Peyer's patch (tissue), 4 donors: ENCODE data around the gene FBXW5.

Source experiments
- POLR2A ChIP-seq, 2 donors: fragments of 450-650 bp; IDR thresholded peaks; one replicate each; pipeline ENCODE4 v1.5.1; 2017; ENCODE audit warnings: antibody characterized with exemption in 2 of 2, mild to moderate bottlenecking in 2 of 2, moderate library complexity in 2 of 2
- TF ChIP-seq, protein P1 (sequence below), 6 experiments: fragments of 450-650 bp in 4 of 6; fragments of 200-600 bp in 2 of 6; sonication (generic) in 1 of 6; IDR thresholded peaks; one replicate each; pipeline ENCODE4 v1.5.1; 2017 to 2019; ENCODE audit warnings: antibody characterized with exemption in 6 of 6, mild to moderate bottlenecking in 3 of 6, moderate library complexity in 1 of 6

- TF ChIP-seq, protein P1, sequence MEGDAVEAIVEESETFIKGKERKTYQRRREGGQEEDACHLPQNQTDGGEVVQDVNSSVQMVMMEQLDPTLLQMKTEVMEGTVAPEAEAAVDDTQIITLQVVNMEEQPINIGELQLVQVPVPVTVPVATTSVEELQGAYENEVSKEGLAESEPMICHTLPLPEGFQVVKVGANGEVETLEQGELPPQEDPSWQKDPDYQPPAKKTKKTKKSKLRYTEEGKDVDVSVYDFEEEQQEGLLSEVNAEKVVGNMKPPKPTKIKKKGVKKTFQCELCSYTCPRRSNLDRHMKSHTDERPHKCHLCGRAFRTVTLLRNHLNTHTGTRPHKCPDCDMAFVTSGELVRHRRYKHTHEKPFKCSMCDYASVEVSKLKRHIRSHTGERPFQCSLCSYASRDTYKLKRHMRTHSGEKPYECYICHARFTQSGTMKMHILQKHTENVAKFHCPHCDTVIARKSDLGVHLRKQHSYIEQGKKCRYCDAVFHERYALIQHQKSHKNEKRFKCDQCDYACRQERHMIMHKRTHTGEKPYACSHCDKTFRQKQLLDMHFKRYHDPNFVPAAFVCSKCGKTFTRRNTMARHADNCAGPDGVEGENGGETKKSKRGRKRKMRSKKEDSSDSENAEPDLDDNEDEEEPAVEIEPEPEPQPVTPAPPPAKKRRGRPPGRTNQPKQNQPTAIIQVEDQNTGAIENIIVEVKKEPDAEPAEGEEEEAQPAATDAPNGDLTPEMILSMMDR (IDR thresholded peaks at IDR 0.05) = no peak
- TF ChIP-seq POLR2A (IDR thresholded peaks at IDR 0.05) = no peak
Measured at GRCh38 chr9:136960212-136960937, 15.8 kb upstream of the FBXW5 start.
